ENCODE results near the gene COX4I2. TPM values are rescaled to one million over a fixed set of nuclear protein-coding genes. Genes with fewer than 3 reads are reported as not detected.

COX4I2 gene
- total and polyA plus RNA-seq, 2 of the 8 experiments (the other 6 are each of a cell fraction or from before 2014, with no cell fraction given) = 0.26 TPM; not detected in 1

GRCh38 chr20:31590717-31591225 is 46.9 kb upstream of the COX4I2 start (continued):
- TF ChIP-seq CTBP2 (IDR thresholded peaks at IDR 0.05; ENCODE audit: borderline replicate concordance, insufficient read depth, insufficient read length, low read length) (no peak), GABPA (IDR thresholded peaks at IDR 0.05; ENCODE audit: borderline replicate concordance, insufficient read depth, low read length) (no peak), RFX5 (IDR thresholded peaks at IDR 0.05; ENCODE audit: borderline replicate concordance, low read depth, low read length) (no peak), SP4 (IDR thresholded peaks at IDR 0.05; ENCODE audit: low read length) (no peak), JUND (IDR thresholded peaks at IDR 0.05; ENCODE audit: low read length) (no peak), RAD21 (IDR thresholded peaks at IDR 0.05 in 1 of 2, conservative IDR thresholded peaks at IDR 0.05 in 1 of 2; ENCODE audit: low read depth in 2 of 2, low read length in 2 of 2) (no peak), BACH1 (IDR thresholded peaks at IDR 0.05; ENCODE audit: low read length) (peak; percentile 92), MAX (IDR thresholded peaks at IDR 0.05) (peak; percentile 61), CHD2 (IDR thresholded peaks at IDR 0.05; ENCODE audit: low read length) (no peak), POLR2A (IDR thresholded peaks at IDR 0.05; ENCODE audit: control extremely low read depth in 1 of 2, low read depth in 2 of 2, low read length in 2 of 2) (peak in 1 of 2 experiments; percentile 49; a peak in 1 of 3 replicates), MAFK (IDR thresholded peaks at IDR 0.05; ENCODE audit: low read depth, low read length) (peak; percentile 92), EZH2 (IDR thresholded peaks at IDR 0.05; ENCODE audit: low read depth, low read length, severe bottlenecking) (no peak), YY1 (IDR thresholded peaks at IDR 0.05; ENCODE audit: low read depth, low read length) (no peak), TBP (IDR thresholded peaks at IDR 0.05; ENCODE audit: low read depth, low read length) (peak; percentile 34; the same call in 1 of the 2 replicates), SIX5 (IDR thresholded peaks at IDR 0.05; ENCODE audit: low read depth, low read length) (no peak), E2F6 (IDR thresholded peaks at IDR 0.05) (0 out of 2 replicates have a peak, but pooled peaks have one; percentile 18), FOSL1 (IDR thresholded peaks at IDR 0.05; ENCODE audit: insufficient read depth, low read depth, low read length) (no peak), GTF2F1 (IDR thresholded peaks at IDR 0.05; ENCODE audit: borderline replicate concordance, low read depth, low read length) (no peak), POLR2AphosphoS5 (IDR thresholded peaks at IDR 0.05; ENCODE audit: low read depth, low read length) (no peak; the same call in 1 of the 2 replicates), HDAC2 (IDR thresholded peaks at IDR 0.05; ENCODE audit: borderline replicate concordance in 1 of 2, low read depth in 2 of 2, low read length in 2 of 2) (no peak), RXRA (IDR thresholded peaks at IDR 0.05; ENCODE audit: insufficient read depth, low read depth, low read length) (no peak), CTCF (IDR thresholded peaks at IDR 0.05; ENCODE audit: control extremely low read depth in 1 of 3, insufficient read depth in 1 of 3, low read depth in 1 of 3, low read length in 3 of 3) (no peak)

Data from H1 (cell line).